Sigmoid colon (tissue), 7 donors: ENCODE results near the gene SCMH1. TPM values are rescaled to one million over a fixed set of nuclear protein-coding genes. Genes with fewer than 3 reads are reported as not detected.

ENCODE experiments used
- DNase-seq: peaks from one replicate; pipeline ENCODE4 v3.0.0-alpha.2; 2019
- H3K27ac ChIP-seq, 4 donors: fragments of 200-600 bp; sonication (generic); one replicate each; pipeline ENCODE4 v1.5.1; 2016 to 2019; ENCODE audit warnings: mild to moderate bottlenecking in 1 of 4
- H3K27me3 ChIP-seq, 3 donors: fragments of 200-600 bp; sonication (generic); one replicate each; pipeline ENCODE4 v1.5.1; 2019; ENCODE audit warnings: mild to moderate bottlenecking in 1 of 3
- H3K36me3 ChIP-seq, 4 donors: fragments of 200-600 bp; sonication (generic); one replicate each; pipeline ENCODE4 v1.5.1; 2016 to 2019
- H3K4me1 ChIP-seq, 4 donors: fragments of 200-600 bp; sonication (generic); one replicate each; pipeline ENCODE4 v1.5.1; 2017 to 2019
- H3K4me3 ChIP-seq, 4 donors: fragments of 200-600 bp; sonication (generic); one replicate each; pipeline ENCODE4 v1.5.1; 2017 to 2019; ENCODE audit warnings: mild to moderate bottlenecking in 2 of 4, moderate library complexity in 1 of 4
- H3K9me3 ChIP-seq, 4 donors: fragments of 200-600 bp in 3 of 4; sonication (generic) in 3 of 4; one replicate each; pipeline versions ENCODE4 v1.5.1 to v1.6.1; 2013 to 2019
- CTCF ChIP-seq, 4 experiments: fragments of 450-650 bp in 3 of 4; fragments of 200-600 bp in 1 of 4; IDR thresholded peaks; one replicate each; pipeline ENCODE4 v1.5.1; 2016 to 2019; ENCODE audit warnings: antibody characterized with exemption in 4 of 4, mild to moderate bottlenecking in 3 of 4, moderate library complexity in 2 of 4
- EP300 ChIP-seq, 4 donors: sonication (generic); formaldehyde crosslinking; IDR thresholded peaks; one replicate each; pipeline ENCODE4 v1.6.1; 2017; ENCODE audit warnings: antibody characterized with exemption in 4 of 4
- POLR2A ChIP-seq, 2 donors: fragments of 450-650 bp; IDR thresholded peaks; one replicate each; pipeline ENCODE4 v1.6.1; 2016; ENCODE audit warnings: antibody characterized with exemption in 2 of 2, mild to moderate bottlenecking in 2 of 2, moderate library complexity in 2 of 2
- POLR2AphosphoS5 ChIP-seq, 4 donors: sonication (generic); formaldehyde crosslinking; IDR thresholded peaks; one replicate each; pipeline ENCODE4 v1.6.1; 2017; ENCODE audit warnings: antibody characterized with exemption in 4 of 4
- WGBS, 2 donors: extraction: QIAGEN DNeasy Blood & Tissue Kit; methylation state at CpG; one replicate each; pipeline ENCODE4 v1.1.7; 2013; 5-methylcytosine and 5-hydroxymethylcytosine counted together
- intact Hi-C: fragments of 100-400 bp; cut with DNase I; formaldehyde crosslinking; loops from one replicate; pipeline ENCODE4 v1.15.1; 2023
- polyA plus RNA-seq, 3 donors: library from polyadenylated mRNA; stranded (reverse); fragments of 200-250 nt; gene quantifications; one replicate each; pipeline ENCODE4 v1.2.3, GENCODE V29; 2013
- total RNA-seq, 4 donors: library from RNA; depleted of rRNA; stranded (reverse); fragments of >200 nt; gene quantifications; one replicate each; pipeline ENCODE4 v1.1.0, GENCODE V29; 2016
- donor health status: healthy with polysubstance abuse.
- donor health status: Bipolar disorder and iron deficiency.
- donor health status: healthy.

Gene SCMH1
- total and polyA plus RNA-seq, 7 donors, result 10.2 to 95.8 (median 52.4) TPM

- peak overlapping the region; percentile 93 to 98 (median 96) for H3K27ac ChIP-seq
- peak overlapping the region; percentile 53 to 76 (median 74) for H3K4me3 ChIP-seq
- peaks cover 0 to 6% (median 0%) of the 10 kb centered on the region in 4 donors for H3K36me3 ChIP-seq
- no peaks in the 10 kb centered on the region for H3K9me3 ChIP-seq
- DNase-seq, result no peak
- TF ChIP-seq POLR2A (IDR thresholded peaks at IDR 0.05) (no peak), POLR2AphosphoS5 (IDR thresholded peaks at IDR 0.05) (peak in 1 of 4 donors; percentile 23), EP300 (IDR thresholded peaks at IDR 0.05) (no peak), CTCF (IDR thresholded peaks at IDR 0.05) (no peak)
- peaks cover 0 to 67% (median 56%) of the 10 kb centered on the region in 4 donors for H3K4me1 ChIP-seq
- H3K27me3 ChIP-seq, result no peaks in the 10 kb centered on the region
- intact Hi-C loops, result loop anchor here (10.0 kb wide), 1 partner anchor 124 kb away; no protein-coding TSS in a partner anchor
- WGBS, 2 donors, result 25% methylated on average over 27 of the region's 27 CpGs
Observed at GRCh38 chr1:40980453-40981121, 261.5 kb downstream of the SCMH1 start.

- Histone ChIP-seq H3K9me3 (no peaks in the 10 kb centered on the region), H3K36me3 (peaks cover 0 to 3% (median 0%) of the 10 kb centered on the region in 4 donors), H3K4me3 (peak overlapping the region; percentile 53 to 76 (median 74)), H3K4me1 (peaks cover 0 to 62% (median 51%) of the 10 kb centered on the region in 4 donors), H3K27me3 (no peaks in the 10 kb centered on the region), H3K27ac (peak overlapping the region; percentile 93 to 98 (median 96))
- TF ChIP-seq POLR2A (IDR thresholded peaks at IDR 0.05) (no peak), POLR2AphosphoS5 (IDR thresholded peaks at IDR 0.05) (no peak), EP300 (IDR thresholded peaks at IDR 0.05) (no peak), CTCF (IDR thresholded peaks at IDR 0.05) (no peak)
- intact Hi-C loops, result loop anchor here (10.0 kb wide), 1 partner anchor 125 kb away; no protein-coding TSS in a partner anchor
- no peak for DNase-seq
- WGBS, 2 donors, result 0% methylated on average over 50 of the region's 50 CpGs
Observed at GRCh38 chr1:40980068-40980452, 262.0 kb downstream of the SCMH1 start.

DNA sequence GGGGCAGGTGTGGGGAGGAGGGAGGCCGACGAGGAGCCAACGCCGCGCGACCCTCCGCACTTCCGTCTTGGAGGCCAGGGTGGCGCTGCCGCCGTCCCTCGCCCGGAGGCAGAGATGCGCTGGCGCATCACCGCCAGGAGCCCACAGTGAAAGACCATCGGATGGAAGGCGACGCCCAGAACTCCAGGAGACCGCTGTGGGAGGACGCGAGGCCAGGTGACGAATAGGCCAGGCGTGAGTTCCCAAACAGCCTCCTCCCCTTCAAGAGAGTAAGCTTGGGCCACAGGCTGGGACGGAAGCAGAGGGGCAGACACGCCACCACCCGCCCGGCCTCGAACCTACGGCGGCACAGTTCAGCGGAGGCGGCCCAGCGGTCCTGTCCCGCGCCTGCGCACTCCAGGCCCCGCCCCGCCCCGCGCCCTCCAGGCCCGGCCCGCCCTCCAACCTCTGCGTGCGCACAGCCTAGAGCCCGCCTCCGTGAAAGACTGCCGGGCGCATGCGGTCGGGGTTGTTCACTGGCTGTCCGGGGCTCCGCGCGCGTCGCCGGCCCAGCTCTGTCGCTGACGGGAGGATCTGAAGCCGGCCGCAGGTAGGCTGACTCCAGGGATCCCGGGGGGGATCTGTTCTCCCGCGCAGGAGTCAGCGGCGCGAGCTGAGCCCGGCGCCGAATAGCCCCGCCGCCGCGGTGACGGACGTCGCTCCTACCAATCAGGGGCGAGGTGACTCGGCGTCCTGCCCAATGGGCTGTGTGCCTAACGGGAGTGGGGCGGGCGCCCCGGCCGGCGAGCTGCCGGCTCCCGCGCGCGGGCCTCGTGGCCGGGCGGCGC, 262.7 kb downstream of the SCMH1 start, which contains the start of gene CTPS1:
CTPS1 (plus strand) TSS at position 456 of the 827 bp plus-strand sequence. CDS start 3,595 bp downstream, outside the sequence.
- WGBS, 2 donors, result 0 to 1% methylated on average over 96 of the region's 96 CpGs
- intact Hi-C loops, result loop anchor here (10.0 kb wide), 1 partner anchor 125 kb away; no protein-coding TSS in a partner anchor
- H3K36me3 ChIP-seq, result no peaks in the 10 kb centered on the region
- peak within 1 kb of the TSS; percentile 53 to 76 (median 74) for H3K4me3 ChIP-seq
- peaks cover 0 to 56% (median 45%) of the 10 kb centered on the region in 4 donors for H3K4me1 ChIP-seq
- TF ChIP-seq EP300 (IDR thresholded peaks at IDR 0.05) (no peak), POLR2A (IDR thresholded peaks at IDR 0.05) (peak; percentile 23 to 52), POLR2AphosphoS5 (IDR thresholded peaks at IDR 0.05) (peak; percentile 83 to 89 (median 85)), CTCF (IDR thresholded peaks at IDR 0.05) (peak in 2 of 4 experiments; percentile 22 to 23)
- H3K27ac ChIP-seq, result peak within 1 kb of the TSS; percentile 93 to 98 (median 96)
- DNase-seq, result peak; percentile 98
- H3K9me3 ChIP-seq, result no peaks in the 10 kb centered on the region
- H3K27me3 ChIP-seq, result no peaks in the 10 kb centered on the region

DNA sequence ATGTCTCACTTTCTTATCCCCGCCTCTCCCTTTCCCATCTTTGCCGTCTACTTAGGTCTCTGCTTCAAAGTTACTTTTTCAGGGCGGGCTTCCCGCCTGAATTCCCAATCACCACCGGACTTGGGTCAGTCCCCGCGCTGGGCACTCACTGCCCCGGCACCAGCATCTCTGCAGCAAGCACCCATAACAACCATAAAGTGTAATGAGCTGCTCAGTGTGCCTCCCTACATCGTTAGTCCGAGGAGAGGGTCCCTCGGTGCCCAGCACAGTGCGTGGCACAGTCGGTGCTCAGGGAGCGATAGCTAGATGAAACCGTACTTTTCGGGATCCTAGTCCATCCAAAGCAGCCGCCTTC, 263.2 kb downstream of the SCMH1 start:
- no peaks in the 10 kb centered on the region for H3K36me3 ChIP-seq
- H3K27me3 ChIP-seq, result no peaks in the 10 kb centered on the region
- DNase-seq, result peak; percentile 69
- no peaks in the 10 kb centered on the region for H3K9me3 ChIP-seq
- TF ChIP-seq POLR2AphosphoS5 (IDR thresholded peaks at IDR 0.05) (no peak), EP300 (IDR thresholded peaks at IDR 0.05) (no peak), CTCF (IDR thresholded peaks at IDR 0.05) (no peak), POLR2A (IDR thresholded peaks at IDR 0.05) (no peak)
- H3K27ac ChIP-seq, result peak overlapping the region; percentile 93 to 98 (median 96)
- WGBS, 2 donors, result 36 to 40% methylated on average over 17 of the region's 17 CpGs
- H3K4me1 ChIP-seq, result peaks cover 0 to 50% (median 39%) of the 10 kb centered on the region in 4 donors
- intact Hi-C loops, result no loop called here
- H3K4me3 ChIP-seq, result peak overlapping the region; percentile 53 to 76 (median 74)
